GM12878 (cell line): ENCODE results near the gene SYNGR2. TPM values are rescaled to one million over a fixed set of nuclear protein-coding genes. Genes with fewer than 3 reads are reported as not detected.

Source experiments
- ATF7 ChIP-seq: fragments of 450-650 bp; IDR thresholded peaks from 2 replicates; pipeline ENCODE4 v1.6.1; 2016; ENCODE audit warnings: low read depth, mild to moderate bottlenecking
- BRCA1 ChIP-seq: IDR thresholded peaks from 2 replicates; pipeline ENCODE4 v1.6.1; 2011; ENCODE audit warnings: low read depth, low read length, improper control_type of control experiment
- CHD2 ChIP-seq: IDR thresholded peaks from 2 replicates; pipeline ENCODE4 v1.6.1; 2011; ENCODE audit warnings: low read depth, low read length, improper control_type of control experiment, borderline replicate concordance
- CHD4 ChIP-seq: fragments of 200-600 bp; sonication (generic); IDR thresholded peaks from 2 replicates; pipeline ENCODE4 v1.6.1; 2016; ENCODE audit warnings: mild to moderate bottlenecking
- CREB1 ChIP-seq: IDR thresholded peaks from 2 replicates; pipeline ENCODE4 v1.6.1; 2012; ENCODE audit warnings: low read depth, mild to moderate bottlenecking, inconsistent platforms
- DPF2 ChIP-seq: fragments of 450-650 bp; IDR thresholded peaks from 2 replicates; pipeline ENCODE4 v1.6.1; 2017; ENCODE audit warnings: mild to moderate bottlenecking
- FOXK2 ChIP-seq: fragments of 450-650 bp; IDR thresholded peaks from 2 replicates; pipeline ENCODE4 v1.6.1; 2017; ENCODE audit warnings: mild to moderate bottlenecking, moderate library complexity
- FOXM1 ChIP-seq: IDR thresholded peaks from 2 replicates; pipeline ENCODE4 v1.6.1; 2012; ENCODE audit warnings: low read depth, mild to moderate bottlenecking, inconsistent platforms, low read length, moderate library complexity
- HDGF ChIP-seq: fragments of 450-650 bp; IDR thresholded peaks from 2 replicates; pipeline ENCODE4 v1.6.1; 2016; ENCODE audit warnings: antibody characterized with exemption
- MEF2A ChIP-seq: IDR thresholded peaks from 2 replicates; pipeline ENCODE4 v1.6.1; 2011; ENCODE audit warnings: low read depth, mild to moderate bottlenecking, low read length, moderate library complexity; ENCODE audit not compliant: insufficient read depth
- NR2C2 ChIP-seq: IDR thresholded peaks from 2 replicates; pipeline ENCODE4 v1.6.1; 2011; ENCODE audit warnings: borderline replicate concordance, low read depth; ENCODE audit not compliant: control insufficient read depth, insufficient read length
- PAX5 ChIP-seq: IDR thresholded peaks from 2 replicates; pipeline ENCODE4 v1.6.1; 2011; ENCODE audit warnings: low read depth, low read length, borderline replicate concordance
- RELA ChIP-seq: fragments of 450-650 bp; IDR thresholded peaks from 2 replicates; pipeline ENCODE4 v1.8.0; 2014; ENCODE audit warnings: borderline replicate concordance; ENCODE audit not compliant: partially characterized antibody
- TCF12 ChIP-seq: IDR thresholded peaks from 2 replicates; pipeline ENCODE4 v1.6.1; 2011; ENCODE audit warnings: low read depth, mild to moderate bottlenecking, low read length
- WRNIP1 ChIP-seq: IDR thresholded peaks from 2 replicates; pipeline ENCODE4 v1.6.1; 2011; ENCODE audit warnings: low read depth, low read length, improper control_type of control experiment, borderline replicate concordance
- YBX1 ChIP-seq: fragments of 450-650 bp; IDR thresholded peaks from 2 replicates; pipeline ENCODE4 v1.6.1; 2016; ENCODE audit warnings: antibody characterized with exemption
- YY1 ChIP-seq: IDR thresholded peaks from 2 replicates; pipeline ENCODE4 v1.6.1; 2011; ENCODE audit warnings: low read depth, mild to moderate bottlenecking, low read length
- ZNF622 ChIP-seq: fragments of 450-650 bp; IDR thresholded peaks from 2 replicates; pipeline ENCODE4 v1.6.1; 2017; ENCODE audit warnings: mild to moderate bottlenecking, inconsistent platforms
- polyA plus RNA-seq, 11 experiments: library from polyadenylated mRNA; depleted of rRNA in 4 of 11; unstranded in 6 of 11; stranded (reverse) in 5 of 11; fragments of >200 nt; fragmentation: Nextera tagmentation in 4 of 11; fragmentation: Illumina TruSeq in 1 of 11; extraction: Ambion mirVana in 4 of 11; extraction: Trizol in 1 of 11; gene quantifications; 1 replicate in 1 of 11; 2 replicates in 10 of 11; pipeline versions ENCODE4 v1.2.1 to v1.2.3, GENCODE V29; 2011 to 2016; ENCODE audit warnings: inconsistent platforms in 2 of 11, missing spikeins in 2 of 11, low read depth in 1 of 11
- total RNA-seq, 4 experiments: library from RNA; depleted of rRNA in 3 of 4; stranded (reverse); fragments of >200 nt in 3 of 4; fragmentation: Illumina TruSeq in 1 of 4; extraction: Trizol in 1 of 4; gene quantifications; 2 replicates each; pipeline versions ENCODE4 v1.2.1 to v1.2.3, GENCODE V29; 2013 to 2021
- TF ChIP-seq, protein P1 (sequence below): fragments of 450-650 bp; IDR thresholded peaks from 2 replicates; pipeline ENCODE4 v1.6.1; 2017; ENCODE audit warnings: mild to moderate bottlenecking, moderate library complexity
- TF ChIP-seq, protein P2 (sequence below): IDR thresholded peaks from 2 replicates; pipeline ENCODE4 v1.6.1; 2012; ENCODE audit warnings: improper control_type of control experiment, low read depth, low read length; ENCODE audit not compliant: insufficient replicate concordance
- TF ChIP-seq, protein P3 (sequence below): fragments of 450-650 bp; IDR thresholded peaks from 2 replicates; pipeline ENCODE4 v1.6.1; 2017; ENCODE audit warnings: low read depth, mild to moderate bottlenecking, moderate library complexity

SYNGR2 gene
- total and polyA plus RNA-seq, 10 of the 15 experiments (the other 5 are each of a cell fraction or from before 2014, with no cell fraction given): 4.4 to 529 (median 261) TPM

DNA sequence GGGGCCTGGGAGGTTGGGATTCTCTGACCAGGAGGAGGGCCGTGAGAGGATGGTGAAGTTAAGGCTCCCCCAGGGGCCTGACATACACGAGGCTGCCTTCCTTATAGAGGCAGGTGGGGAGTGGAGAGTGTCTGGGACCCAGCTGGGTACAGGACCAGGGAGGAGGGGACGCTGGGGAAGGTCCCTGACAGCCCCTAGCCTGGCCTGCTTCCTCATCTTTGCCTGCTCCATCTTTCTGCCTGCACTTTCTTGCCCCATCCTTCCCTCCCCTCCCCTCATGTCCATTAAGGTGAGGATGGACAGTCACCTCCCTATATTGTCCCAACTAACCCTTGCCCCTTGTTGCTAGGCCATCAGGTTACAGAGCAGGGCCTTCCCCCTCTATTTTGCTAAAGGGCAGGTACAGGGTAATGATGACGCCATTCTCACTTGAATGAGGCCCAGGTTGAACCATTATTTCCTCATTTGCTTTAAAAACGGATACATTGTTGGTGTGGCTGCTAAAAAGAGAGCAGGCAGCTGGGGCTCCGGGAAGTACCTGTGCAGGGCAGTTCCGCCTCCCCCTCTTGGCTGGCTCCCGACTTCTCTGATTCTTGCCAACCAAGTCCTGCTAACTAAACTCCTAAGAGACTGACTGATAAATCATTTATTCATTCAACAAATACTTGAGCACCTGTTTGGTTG lies 20.9 kb upstream of the SYNGR2 start (continued):
- no peak for TF ChIP-seq ZNF622
- TF ChIP-seq FOXK2: no peak
- peak; percentile 86 for TF ChIP-seq RELA
- peak; percentile 98 for TF ChIP-seq ATF7
- TF ChIP-seq CHD2: peak; percentile 81
- peak; percentile 92 for TF ChIP-seq TCF12
- TF ChIP-seq BRCA1: no peak
- no peak for TF ChIP-seq NR2C2
- peak; percentile 81; the same call in 1 of the 2 replicates for TF ChIP-seq PAX5
- TF ChIP-seq, protein P1, sequence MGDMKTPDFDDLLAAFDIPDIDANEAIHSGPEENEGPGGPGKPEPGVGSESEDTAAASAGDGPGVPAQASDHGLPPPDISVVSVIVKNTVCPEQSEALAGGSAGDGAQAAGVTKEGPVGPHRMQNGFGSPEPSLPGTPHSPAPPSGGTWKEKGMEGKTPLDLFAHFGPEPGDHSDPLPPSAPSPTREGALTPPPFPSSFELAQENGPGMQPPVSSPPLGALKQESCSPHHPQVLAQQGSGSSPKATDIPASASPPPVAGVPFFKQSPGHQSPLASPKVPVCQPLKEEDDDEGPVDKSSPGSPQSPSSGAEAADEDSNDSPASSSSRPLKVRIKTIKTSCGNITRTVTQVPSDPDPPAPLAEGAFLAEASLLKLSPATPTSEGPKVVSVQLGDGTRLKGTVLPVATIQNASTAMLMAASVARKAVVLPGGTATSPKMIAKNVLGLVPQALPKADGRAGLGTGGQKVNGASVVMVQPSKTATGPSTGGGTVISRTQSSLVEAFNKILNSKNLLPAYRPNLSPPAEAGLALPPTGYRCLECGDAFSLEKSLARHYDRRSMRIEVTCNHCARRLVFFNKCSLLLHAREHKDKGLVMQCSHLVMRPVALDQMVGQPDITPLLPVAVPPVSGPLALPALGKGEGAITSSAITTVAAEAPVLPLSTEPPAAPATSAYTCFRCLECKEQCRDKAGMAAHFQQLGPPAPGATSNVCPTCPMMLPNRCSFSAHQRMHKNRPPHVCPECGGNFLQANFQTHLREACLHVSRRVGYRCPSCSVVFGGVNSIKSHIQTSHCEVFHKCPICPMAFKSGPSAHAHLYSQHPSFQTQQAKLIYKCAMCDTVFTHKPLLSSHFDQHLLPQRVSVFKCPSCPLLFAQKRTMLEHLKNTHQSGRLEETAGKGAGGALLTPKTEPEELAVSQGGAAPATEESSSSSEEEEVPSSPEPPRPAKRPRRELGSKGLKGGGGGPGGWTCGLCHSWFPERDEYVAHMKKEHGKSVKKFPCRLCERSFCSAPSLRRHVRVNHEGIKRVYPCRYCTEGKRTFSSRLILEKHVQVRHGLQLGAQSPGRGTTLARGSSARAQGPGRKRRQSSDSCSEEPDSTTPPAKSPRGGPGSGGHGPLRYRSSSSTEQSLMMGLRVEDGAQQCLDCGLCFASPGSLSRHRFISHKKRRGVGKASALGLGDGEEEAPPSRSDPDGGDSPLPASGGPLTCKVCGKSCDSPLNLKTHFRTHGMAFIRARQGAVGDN: peak; percentile 96
- no peak for TF ChIP-seq CHD4
- peak; percentile 90 for TF ChIP-seq DPF2
- TF ChIP-seq WRNIP1: no peak
- TF ChIP-seq, protein P2, sequence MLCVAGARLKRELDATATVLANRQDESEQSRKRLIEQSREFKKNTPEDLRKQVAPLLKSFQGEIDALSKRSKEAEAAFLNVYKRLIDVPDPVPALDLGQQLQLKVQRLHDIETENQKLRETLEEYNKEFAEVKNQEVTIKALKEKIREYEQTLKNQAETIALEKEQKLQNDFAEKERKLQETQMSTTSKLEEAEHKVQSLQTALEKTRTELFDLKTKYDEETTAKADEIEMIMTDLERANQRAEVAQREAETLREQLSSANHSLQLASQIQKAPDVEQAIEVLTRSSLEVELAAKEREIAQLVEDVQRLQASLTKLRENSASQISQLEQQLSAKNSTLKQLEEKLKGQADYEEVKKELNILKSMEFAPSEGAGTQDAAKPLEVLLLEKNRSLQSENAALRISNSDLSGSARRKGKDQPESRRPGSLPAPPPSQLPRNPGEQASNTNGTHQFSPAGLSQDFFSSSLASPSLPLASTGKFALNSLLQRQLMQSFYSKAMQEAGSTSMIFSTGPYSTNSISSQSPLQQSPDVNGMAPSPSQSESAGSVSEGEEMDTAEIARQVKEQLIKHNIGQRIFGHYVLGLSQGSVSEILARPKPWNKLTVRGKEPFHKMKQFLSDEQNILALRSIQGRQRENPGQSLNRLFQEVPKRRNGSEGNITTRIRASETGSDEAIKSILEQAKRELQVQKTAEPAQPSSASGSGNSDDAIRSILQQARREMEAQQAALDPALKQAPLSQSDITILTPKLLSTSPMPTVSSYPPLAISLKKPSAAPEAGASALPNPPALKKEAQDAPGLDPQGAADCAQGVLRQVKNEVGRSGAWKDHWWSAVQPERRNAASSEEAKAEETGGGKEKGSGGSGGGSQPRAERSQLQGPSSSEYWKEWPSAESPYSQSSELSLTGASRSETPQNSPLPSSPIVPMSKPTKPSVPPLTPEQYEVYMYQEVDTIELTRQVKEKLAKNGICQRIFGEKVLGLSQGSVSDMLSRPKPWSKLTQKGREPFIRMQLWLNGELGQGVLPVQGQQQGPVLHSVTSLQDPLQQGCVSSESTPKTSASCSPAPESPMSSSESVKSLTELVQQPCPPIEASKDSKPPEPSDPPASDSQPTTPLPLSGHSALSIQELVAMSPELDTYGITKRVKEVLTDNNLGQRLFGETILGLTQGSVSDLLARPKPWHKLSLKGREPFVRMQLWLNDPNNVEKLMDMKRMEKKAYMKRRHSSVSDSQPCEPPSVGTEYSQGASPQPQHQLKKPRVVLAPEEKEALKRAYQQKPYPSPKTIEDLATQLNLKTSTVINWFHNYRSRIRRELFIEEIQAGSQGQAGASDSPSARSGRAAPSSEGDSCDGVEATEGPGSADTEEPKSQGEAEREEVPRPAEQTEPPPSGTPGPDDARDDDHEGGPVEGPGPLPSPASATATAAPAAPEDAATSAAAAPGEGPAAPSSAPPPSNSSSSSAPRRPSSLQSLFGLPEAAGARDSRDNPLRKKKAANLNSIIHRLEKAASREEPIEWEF: peak; percentile 20
- TF ChIP-seq FOXM1: peak; percentile 72; the same call in 1 of the 2 replicates
- TF ChIP-seq CREB1: peak; percentile 96
- peak; percentile 67 for TF ChIP-seq HDGF
- TF ChIP-seq YBX1: no peak
- TF ChIP-seq MEF2A: peak; percentile 87
- 0 out of 2 replicates have a peak, but pooled peaks have one; percentile 57 for TF ChIP-seq YY1
- TF ChIP-seq, protein P3, sequence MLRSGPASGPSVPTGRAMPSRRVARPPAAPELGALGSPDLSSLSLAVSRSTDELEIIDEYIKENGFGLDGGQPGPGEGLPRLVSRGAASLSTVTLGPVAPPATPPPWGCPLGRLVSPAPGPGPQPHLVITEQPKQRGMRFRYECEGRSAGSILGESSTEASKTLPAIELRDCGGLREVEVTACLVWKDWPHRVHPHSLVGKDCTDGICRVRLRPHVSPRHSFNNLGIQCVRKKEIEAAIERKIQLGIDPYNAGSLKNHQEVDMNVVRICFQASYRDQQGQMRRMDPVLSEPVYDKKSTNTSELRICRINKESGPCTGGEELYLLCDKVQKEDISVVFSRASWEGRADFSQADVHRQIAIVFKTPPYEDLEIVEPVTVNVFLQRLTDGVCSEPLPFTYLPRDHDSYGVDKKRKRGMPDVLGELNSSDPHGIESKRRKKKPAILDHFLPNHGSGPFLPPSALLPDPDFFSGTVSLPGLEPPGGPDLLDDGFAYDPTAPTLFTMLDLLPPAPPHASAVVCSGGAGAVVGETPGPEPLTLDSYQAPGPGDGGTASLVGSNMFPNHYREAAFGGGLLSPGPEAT: peak; percentile 96
